IPS-15b (cell line): ENCODE measurements around the gene PTAR1.
"Not testable (repeated sequence)": the region's sequence is repeated elsewhere in the genome, so short reads cannot be mapped to it uniquely, and the experiment has no call there.

ENCODE experiments used
- H3K27me3 ChIP-seq: one replicate; pipeline ENCODE4 v1.6.1; 2013; ENCODE audit warnings: low read length; ENCODE audit not compliant: control insufficient read depth, insufficient read depth
- H3K36me3 ChIP-seq: one replicate; pipeline ENCODE4 v1.6.1; 2013; ENCODE audit warnings: low read length; ENCODE audit not compliant: control insufficient read depth, insufficient read depth
- H3K4me1 ChIP-seq: one replicate; pipeline ENCODE4 v1.6.1; 2013; ENCODE audit warnings: mild to moderate bottlenecking, low read length; ENCODE audit not compliant: control insufficient read depth, insufficient read depth
- H3K4me3 ChIP-seq: one replicate; pipeline ENCODE4 v1.5.1; 2013; ENCODE audit warnings: low read depth, low read length
- H3K9ac ChIP-seq: one replicate; pipeline ENCODE4 v1.6.1; 2013; ENCODE audit warnings: low read depth, mild to moderate bottlenecking, low read length
- H3K9me3 ChIP-seq: one replicate; pipeline ENCODE4 v1.6.1; 2013; ENCODE audit warnings: mild to moderate bottlenecking, low read length; ENCODE audit not compliant: control insufficient read depth, insufficient read depth

The PTAR1 gene

DNA sequence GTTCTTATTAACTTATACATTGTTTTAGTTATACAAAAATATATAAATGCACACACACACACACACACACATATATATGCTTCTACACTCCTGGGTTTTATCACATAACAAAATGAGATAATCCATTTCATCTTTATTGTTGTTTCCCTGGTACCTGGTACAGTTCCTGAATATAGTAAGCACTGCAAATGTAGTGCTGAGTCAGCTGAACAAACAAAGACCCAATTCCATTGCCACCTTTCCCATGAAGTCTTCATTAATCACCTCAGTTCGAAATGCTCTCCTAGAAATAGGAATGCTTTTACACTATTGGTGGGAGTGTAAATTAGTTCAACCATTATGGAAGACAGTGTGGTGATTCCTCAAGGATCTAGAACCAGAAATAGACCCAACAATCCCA, 13.4 kb upstream of the PTAR1 start:
- no peaks in the 10 kb centered on the region for H3K36me3 ChIP-seq
- H3K27me3 ChIP-seq = no peaks in the 10 kb centered on the region
- H3K4me1 ChIP-seq = no peaks in the 10 kb centered on the region
- H3K4me3 ChIP-seq = no peak overlapping the region
- no peak overlapping the region for H3K9ac ChIP-seq
- H3K9me3 ChIP-seq = no peaks in the 10 kb centered on the region

DNA sequence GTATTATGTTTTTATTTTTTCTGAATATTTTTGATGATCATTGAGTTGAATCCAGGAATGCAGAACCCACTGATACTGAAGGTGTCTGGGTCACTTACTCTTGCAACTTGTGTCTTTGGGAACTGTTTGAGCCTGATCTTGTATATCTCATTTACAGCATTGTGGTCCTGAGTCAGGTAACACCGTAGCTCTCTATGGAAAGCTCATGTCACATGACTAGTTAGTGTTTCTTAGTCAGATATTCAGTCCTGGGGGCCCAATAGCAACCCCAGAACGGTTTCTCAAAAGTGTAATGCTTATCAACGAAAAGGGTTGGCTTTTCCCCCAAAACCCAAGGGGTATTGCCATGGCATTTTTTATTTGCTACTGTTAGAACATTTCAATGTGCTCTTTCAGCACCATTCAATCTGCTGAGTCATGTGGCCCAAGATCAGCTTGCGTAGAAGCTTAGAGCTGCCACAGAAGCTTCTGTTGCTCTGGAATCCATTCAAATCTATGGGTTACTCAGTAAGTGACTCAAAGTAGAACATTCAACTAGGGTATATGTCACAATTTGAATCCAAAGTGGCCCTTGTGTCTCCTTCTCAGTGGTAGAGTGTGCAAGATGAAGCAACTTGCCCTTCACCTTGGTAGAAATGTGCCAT, 12.1 kb upstream of the PTAR1 start:
- Histone ChIP-seq H3K9ac (no peak overlapping the region), H3K36me3 (no peaks in the 10 kb centered on the region), H3K27me3 (no peaks in the 10 kb centered on the region), H3K4me3 (no peak overlapping the region), H3K4me1 (no peaks in the 10 kb centered on the region), H3K9me3 (no peaks in the 10 kb centered on the region)

DNA sequence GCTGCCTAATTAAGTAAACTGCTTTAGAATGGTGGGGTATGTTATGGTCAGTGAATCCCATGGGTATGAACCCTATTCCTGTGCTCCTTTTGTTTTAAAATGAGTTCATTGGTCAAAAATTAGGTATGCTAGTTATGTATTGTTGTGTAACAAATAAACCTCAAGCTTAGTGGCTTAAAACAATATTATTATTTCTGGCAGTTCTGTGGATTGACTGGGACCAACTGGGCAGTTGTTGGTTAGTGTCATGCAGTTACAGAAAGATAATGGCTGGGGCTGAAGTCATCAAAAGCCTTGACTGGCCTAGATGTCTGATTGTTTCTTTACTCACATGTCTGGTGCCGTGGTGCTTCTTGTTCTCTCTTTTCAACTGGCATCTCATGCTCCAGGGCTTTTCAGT, 8.9 kb upstream of the PTAR1 start:
- Histone ChIP-seq H3K9ac (no peak overlapping the region), H3K27me3 (no peaks in the 10 kb centered on the region), H3K4me1 (peaks cover 9% of the 10 kb centered on the region), H3K9me3 (no peaks in the 10 kb centered on the region), H3K4me3 (no peak overlapping the region), H3K36me3 (no peaks in the 10 kb centered on the region)

DNA sequence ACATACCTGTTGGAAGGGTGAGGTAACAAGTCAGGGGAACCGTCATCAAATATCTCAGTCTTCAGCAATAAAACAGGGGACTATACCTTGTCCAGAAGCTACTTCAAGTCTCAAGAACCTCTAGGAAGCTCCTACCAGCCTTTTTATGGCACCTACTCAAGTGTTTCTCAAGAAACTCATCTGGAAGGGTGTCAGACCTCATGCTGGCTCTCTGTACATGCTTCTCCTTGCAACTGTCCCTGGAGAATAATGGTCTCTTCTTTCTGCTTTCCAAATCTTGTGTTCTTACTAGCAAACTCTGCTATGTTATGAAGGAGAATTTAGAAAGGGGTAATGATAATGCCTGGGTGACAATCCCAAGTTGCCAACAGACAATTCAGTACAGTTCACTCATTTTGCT, 8.3 kb upstream of the PTAR1 start:
- Histone ChIP-seq H3K9me3 (no peaks in the 10 kb centered on the region), H3K36me3 (no peaks in the 10 kb centered on the region), H3K9ac (no peak overlapping the region), H3K4me3 (no peak overlapping the region), H3K4me1 (peaks cover 9% of the 10 kb centered on the region), H3K27me3 (no peaks in the 10 kb centered on the region)

DNA sequence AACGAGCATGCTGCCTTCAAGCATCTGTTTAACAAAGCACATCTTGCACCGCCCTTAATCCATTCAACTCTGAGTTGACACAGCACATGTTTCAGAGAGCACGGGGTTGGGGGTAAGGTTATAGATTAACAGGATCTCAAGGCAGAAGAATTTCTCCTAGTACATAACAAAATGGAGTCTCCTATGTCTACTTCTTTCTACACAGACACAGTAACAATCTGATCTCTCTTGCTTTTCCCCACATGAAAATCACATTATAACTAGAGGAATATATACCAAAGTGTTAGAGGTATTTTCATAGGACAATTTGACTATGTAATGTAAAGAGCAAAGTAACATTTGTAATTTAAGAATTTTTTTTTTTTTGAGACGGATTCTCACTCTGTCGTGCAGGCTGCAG, 4.1 kb upstream of the PTAR1 start:
- H3K36me3 ChIP-seq, H3K4me3 ChIP-seq, H3K9me3 ChIP-seq, H3K27me3 ChIP-seq: not testable (repeated sequence)
- peak overlapping the region; percentile 14 for H3K9ac ChIP-seq
- H3K4me1 ChIP-seq = peaks cover 20% of the 10 kb centered on the region

DNA sequence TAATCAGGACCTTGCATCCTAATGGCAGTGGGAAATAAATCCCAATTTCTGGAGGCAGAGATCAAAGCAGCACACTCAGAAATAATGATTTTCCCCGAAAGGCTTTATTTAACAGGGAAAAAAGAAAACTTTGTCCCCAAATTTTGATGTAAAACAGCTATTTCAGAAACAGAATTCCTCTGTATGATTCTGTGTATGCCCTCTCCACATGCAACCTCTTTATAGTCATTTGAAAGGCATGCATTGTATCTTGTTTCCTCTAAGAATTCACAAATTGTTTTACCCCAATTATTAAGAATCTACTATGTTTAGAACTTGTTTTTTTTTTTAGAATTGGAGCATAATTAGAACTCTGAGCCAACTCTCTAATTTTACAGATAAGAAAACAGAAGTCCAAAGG, 2.7 kb upstream of the PTAR1 start:
- Histone ChIP-seq H3K9ac (peak overlapping the region; percentile 63), H3K4me1 (peaks cover 26% of the 10 kb centered on the region), H3K36me3 (no peaks in the 10 kb centered on the region), H3K9me3 (no peaks in the 10 kb centered on the region), H3K27me3 (no peaks in the 10 kb centered on the region), H3K4me3 (peak overlapping the region; percentile 18)

DNA sequence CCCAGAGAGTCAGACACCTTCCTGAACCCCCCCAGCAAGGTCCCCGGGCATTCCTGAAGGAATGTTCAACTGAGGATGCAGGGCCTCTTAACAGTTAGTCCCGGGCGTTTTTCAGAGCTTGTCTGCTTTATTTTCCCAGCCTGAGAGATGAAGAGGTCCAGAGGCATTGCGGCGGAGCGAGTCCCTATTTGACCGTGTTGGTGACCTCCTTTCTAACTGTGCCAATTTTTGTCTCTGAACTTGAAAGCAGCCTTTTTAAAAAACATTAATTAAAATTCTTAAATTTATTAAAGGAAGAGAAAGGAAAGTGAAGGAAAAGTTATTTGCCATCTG, 433 bp upstream of the PTAR1 start:
- Histone ChIP-seq H3K4me1 (peaks cover 28% of the 10 kb centered on the region), H3K27me3 (no peaks in the 10 kb centered on the region)

DNA sequence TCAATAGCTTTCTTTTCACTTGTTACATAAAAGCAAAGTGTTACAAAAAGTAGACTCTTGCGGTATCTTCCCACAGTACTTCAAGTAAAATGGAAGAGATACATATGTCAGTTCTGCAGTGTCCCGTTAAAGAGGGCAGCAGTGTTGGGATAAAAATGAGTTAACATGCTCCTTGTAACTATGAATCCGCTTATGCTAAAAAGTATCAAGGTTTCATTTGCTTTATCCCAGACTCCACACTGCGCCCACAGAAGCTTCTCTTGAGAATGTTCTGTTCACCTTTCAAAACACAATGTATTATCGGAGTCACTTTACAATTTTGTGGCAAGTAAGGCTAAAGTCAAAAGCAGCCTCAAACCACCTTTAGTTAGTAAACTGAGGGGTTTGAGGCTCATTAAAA, 790 bp downstream of the PTAR1 start:
- Histone ChIP-seq H3K27me3 (no peaks in the 10 kb centered on the region), H3K4me1 (peaks cover 20% of the 10 kb centered on the region), H3K9me3 (no peaks in the 10 kb centered on the region)

More for the DNA sequence above, 433 bp upstream of the PTAR1 start:
- Histone ChIP-seq H3K36me3 (no peaks in the 10 kb centered on the region), H3K9ac (peak overlapping the region; percentile 75), H3K4me3 (peak overlapping the region; percentile 67), H3K9me3 (no peaks in the 10 kb centered on the region)

DNA sequence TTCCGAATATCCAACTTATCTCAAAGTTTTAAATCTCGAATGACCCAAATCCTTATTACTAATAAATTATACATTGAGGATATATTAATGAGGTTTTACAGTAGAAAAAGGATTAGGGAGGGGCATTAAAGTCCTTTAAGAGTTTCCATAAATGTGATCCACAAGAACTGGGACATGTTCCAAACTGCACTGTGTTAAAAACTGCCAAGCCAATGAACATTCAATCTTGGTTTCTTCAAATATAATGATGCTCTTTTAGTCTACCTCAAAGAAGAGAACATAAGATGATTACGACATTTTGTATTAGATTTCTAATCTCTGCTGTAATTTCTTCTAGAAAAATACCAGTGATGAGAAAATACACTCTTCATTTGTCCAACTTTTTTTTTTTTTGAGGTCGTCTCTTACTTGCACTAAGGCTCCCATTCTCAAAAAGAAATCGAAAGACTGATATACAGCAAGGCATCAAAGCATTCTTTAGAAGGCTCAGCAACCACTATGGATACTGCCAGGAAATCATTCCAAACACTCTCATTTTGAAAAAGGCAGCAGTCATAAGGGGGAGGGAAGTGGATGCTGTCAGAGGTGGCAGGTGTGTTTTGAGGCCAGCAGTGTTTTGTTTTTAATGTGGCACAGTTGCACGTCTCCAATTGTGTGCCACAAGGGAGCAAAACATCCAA, 1.7 kb downstream of the PTAR1 start:
- peak overlapping the region; percentile 75 for H3K4me3 ChIP-seq
- H3K27me3 ChIP-seq = no peaks in the 10 kb centered on the region
- no peaks in the 10 kb centered on the region for H3K36me3 ChIP-seq
- H3K9ac ChIP-seq = no peak overlapping the region
- peaks cover 22% of the 10 kb centered on the region for H3K4me1 ChIP-seq
- H3K9me3 ChIP-seq = no peaks in the 10 kb centered on the region

More for the DNA sequence above, 790 bp downstream of the PTAR1 start:
- H3K4me3 ChIP-seq = peak overlapping the region; percentile 75
- H3K9ac ChIP-seq = peak overlapping the region; percentile 84
- no peaks in the 10 kb centered on the region for H3K36me3 ChIP-seq

DNA sequence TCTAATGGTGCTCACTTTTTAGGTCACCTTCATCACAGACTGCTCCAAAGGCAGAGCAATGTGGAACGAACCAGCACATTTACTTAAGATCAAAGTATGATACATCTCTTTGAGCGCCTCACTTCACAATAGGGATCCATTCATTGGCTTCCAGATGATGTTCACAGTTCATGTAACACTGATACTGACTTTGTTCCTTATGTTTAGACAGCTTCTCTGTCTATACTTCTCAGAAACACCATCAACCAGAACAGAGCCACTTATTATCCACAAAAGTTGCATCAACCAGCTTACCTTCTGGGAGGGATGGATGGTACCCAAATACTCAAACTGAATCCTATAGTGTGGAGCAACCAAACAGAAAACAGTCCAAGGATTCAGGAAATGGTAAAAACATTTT, 4.6 kb downstream of the PTAR1 start:
- Histone ChIP-seq H3K36me3 (no peaks in the 10 kb centered on the region), H3K9me3 (no peaks in the 10 kb centered on the region), H3K9ac (no peak overlapping the region), H3K4me3 (no peak overlapping the region), H3K4me1 (peaks cover 17% of the 10 kb centered on the region), H3K27me3 (no peaks in the 10 kb centered on the region)

DNA sequence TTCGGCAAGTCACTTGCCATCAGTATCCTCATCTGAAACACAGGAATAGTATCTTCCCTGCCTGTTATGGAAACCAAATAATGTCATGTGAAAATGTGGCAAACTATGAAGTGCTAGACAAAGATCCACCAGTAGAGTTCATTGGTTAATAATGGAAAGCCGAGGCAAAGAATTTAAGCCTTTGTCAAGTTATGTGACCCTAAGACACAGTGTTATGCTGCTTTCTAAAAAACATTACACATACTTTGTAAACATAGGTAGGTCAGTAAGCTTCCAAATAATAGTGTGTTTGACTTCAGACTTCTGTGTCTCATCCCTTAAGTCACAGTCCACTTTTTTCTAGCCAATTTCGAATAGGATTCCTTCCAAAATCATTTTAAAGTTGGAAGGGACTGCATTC, 6.0 kb downstream of the PTAR1 start:
- Histone ChIP-seq H3K27me3 (no peaks in the 10 kb centered on the region), H3K4me1 (peaks cover 17% of the 10 kb centered on the region), H3K9me3 (no peaks in the 10 kb centered on the region), H3K9ac (no peak overlapping the region), H3K4me3 (no peak overlapping the region), H3K36me3 (no peaks in the 10 kb centered on the region)

DNA sequence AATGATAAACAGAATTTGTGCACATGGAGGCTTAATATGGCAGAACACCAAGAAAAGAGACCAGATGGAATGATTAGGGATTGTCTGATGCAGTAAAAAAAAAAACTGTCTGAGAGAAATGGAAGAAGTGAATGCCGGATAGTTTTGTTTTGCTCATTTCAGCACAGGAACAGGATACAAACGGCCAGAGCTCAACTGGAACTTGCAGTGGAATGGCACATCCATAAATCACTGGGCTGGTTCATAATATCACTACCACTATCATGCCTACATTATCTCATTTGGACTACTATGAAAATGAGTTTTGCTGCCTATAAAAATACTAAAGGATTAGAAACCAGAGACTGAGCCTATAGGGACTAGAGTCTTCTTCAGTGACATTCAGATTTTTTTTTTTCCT, 9.7 kb downstream of the PTAR1 start:
- peaks cover 3% of the 10 kb centered on the region for H3K36me3 ChIP-seq
- peaks cover 22% of the 10 kb centered on the region for H3K4me1 ChIP-seq

More for the DNA sequence above, 9.7 kb downstream of the PTAR1 start:
- no peaks in the 10 kb centered on the region for H3K9me3 ChIP-seq
- no peaks in the 10 kb centered on the region for H3K27me3 ChIP-seq
- H3K9ac ChIP-seq = no peak overlapping the region
- no peak overlapping the region for H3K4me3 ChIP-seq
